GM19035 (cell line): ENCODE measurements around the gene ZYG11A.
"Not testable (repeated sequence)": the region's sequence is repeated elsewhere in the genome, so short reads cannot be mapped to it uniquely, and the experiment has no call there.

Experiments used
- ATAC-seq: cut with Tn5 transposase; IDR thresholded peaks from one replicate; pipeline ENCODE4 v1.9.1; 2021; ENCODE audit not compliant: unreplicated experiment

ZYG11A gene

DNA sequence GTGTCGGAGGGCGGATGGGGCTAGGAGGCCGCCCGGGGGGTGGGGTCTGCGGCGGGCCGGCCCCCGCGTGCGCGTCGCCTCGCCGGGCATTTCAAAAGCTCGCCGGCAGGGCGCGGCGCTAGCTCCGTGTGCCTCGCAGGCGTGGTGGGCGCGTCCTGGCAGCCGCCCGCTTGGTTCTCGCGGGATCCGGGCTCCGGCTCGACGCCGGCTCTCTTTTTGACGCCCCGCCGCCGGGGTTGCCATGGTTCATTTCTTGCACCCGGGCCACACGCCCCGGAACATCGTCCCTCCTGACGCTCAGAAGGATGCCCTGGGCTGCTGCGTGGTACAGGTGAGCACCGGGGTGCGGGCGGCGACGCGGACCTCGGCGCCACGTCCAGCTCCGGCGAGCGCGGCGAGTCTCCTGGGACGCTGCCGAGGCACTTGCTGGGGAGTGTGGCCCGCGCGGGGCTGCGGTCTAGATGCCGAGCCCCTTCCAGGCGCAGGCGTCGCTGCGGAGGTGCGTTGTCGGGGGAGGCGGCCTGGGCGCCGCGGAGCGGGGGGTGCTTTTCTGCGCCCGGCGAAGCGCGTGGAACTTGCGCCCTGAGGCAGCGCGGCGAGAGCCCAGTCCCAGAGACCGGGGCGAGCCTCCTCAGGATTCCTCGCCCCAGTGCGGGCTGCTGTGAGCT lies at the start of gene ZYG11A:
ZYG11A (plus strand) TSS at position 118 of the 668 bp plus-strand sequence; CDS start at position 242, 124 bp downstream.
- ATAC-seq, result peak; percentile 88

DNA sequence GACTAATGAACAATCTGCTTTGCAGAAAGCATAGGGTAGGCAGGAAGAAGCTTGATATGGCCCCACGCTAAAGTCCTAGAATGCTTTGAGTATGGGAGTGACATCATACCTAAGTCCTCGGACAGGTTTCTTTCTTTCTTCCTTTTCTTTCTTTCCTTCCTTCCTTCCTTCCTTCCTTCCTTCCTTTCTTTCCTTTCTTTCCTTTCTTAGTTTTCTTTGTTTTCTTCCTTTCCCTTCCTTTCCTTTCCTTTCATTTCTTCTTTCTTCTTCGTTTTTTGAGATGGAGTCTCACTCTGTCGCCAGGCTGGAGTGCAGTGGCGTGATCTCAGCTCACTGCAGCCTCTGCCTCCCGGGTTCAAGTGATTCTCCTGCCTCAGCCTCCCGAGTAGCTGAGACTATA lies 48.8 kb upstream of the ZYG11A start:
- ATAC-seq, result not testable (repeated sequence)

DNA sequence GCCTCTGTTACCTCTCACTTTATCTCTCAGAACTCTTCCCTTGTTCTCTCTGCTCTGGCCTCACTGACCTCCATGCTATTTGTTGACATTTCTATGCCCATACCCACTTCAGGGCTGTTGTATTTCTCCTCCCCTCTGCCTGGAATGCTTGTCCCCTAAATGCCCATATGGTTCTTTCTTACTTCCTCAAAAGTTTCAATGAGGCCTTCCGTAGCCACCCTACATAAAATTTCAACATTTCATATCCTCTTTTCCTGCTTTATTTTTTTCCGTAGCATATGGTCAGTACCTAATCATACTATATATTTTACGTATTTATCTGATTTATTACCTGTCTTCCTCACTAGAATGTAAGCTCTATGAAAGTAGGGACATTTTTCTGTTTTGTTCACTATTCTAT lies 47.1 kb upstream of the ZYG11A start:
- ATAC-seq, result no peak

- ATAC-seq, result no peak
These were observed 44.2 kb upstream of the ZYG11A start for GRCh38 chr1:52798331-52798730.

DNA sequence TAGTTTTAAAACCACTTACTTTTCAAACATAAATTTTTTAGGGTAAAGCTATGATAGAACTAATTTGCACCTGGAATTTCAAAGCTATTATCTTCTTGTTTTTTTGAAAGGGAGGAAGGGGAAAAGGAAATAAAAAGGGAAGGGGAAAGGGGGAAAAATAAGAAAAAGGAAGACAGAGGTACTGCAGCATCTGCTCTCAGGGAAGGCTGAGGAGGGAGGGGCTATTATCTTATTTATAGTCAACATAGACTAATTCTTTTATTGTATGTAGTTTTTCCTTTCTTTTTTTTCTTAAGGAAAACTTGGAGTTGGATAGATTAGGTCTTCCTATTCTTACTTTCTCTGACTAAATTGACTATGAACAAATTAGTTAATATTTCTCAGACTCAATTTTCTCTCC lies 41.5 kb upstream of the ZYG11A start:
- no peak for ATAC-seq

DNA sequence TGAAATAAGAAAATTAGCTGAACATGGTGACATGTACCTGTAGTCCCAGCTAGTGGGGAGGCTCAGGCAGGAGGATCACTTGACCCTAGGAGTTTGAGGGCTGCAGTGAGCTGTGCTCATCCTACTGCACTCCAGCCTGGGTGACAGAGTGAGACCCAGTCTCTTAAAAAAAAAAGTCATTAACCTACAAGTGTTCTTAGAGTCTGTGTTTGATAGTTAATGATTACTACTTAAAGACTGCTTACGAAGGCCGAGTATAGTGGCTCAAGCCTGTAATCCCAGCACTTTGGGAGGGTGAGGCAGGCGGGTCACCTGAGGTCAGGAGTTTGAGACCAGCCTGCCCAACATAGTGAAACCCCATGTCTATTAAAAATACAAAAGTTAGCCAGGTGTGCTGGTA lies 38.5 kb upstream of the ZYG11A start:
- ATAC-seq, result not testable (repeated sequence)

DNA sequence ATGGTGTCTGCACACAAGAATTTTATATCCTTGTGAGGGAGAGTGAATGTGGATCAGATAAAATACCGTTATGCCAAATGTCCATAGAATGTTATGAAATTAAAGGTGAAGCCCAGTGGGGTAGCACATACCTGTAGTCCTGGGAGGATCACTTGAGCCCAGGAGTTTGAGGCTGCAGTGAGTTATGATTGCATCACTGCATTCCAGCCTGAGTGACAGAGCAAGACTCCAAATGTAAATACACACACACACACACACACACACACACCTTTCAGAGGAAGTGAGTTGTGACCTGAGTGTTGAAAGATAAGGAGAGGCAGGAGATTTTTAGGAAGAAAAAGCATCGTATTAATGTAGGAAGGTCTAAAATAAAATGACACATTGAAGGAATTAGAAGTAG lies 28.1 kb upstream of the ZYG11A start:
- no peak for ATAC-seq

GRCh38 chr1:52820830-52821229 lies 21.7 kb upstream of the ZYG11A start:
- not testable (repeated sequence) for ATAC-seq

GRCh38 chr1:52825868-52826267 lies 16.7 kb upstream of the ZYG11A start:
- no peak for ATAC-seq

GRCh38 chr1:52834798-52835197 lies 7.8 kb upstream of the ZYG11A start:
- ATAC-seq, result no peak

DNA sequence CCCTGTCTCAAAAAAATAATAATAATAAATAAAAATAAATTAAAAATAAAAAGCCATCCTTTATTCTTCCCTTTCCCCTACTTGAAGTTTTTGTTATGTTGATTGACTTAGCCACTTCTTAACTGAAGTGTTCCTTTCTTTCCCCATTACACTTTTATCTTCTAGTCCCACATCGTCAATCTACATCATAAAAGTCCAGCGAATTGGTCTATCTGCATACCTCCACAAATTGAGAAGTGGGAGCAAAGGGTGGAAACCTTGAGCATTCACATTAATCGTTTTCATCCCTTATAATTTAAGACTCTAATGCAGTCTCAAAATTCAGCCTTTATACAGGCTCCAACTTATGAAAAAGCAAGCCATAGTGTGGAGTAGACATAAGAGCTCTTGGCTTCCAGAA lies 6.5 kb upstream of the ZYG11A start:
- ATAC-seq, result no peak

- ATAC-seq, result not testable (repeated sequence)
These were observed 3.4 kb upstream of the ZYG11A start for GRCh38 chr1:52839175-52839574.

- ATAC-seq, result not testable (repeated sequence)
These were observed 2.6 kb downstream of the ZYG11A start for GRCh38 chr1:52845119-52845518.

GRCh38 chr1:52848423-52848822 lies 5.9 kb downstream of the ZYG11A start:
- ATAC-seq, result no peak

DNA sequence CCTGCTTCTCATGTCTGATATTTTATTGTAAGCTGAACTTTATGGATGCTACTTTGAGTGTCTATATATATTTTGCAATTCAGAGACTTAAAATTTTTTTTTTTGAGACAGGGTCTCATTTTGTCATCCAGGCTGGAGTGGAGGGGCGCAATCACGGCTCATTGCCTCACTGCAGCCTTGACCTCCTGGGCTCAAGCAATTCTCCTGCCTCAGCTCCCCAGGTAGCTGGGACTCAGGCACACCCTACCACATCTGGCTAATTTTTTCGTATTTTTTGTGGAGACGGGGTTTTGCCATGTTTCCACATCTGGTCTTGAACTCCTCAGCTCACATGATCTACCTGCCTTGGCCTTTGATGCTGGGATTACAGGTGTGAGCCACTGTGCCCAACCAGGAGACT lies 8.4 kb downstream of the ZYG11A start:
- ATAC-seq, result no peak

GRCh38 chr1:52852854-52853253 lies 10.3 kb downstream of the ZYG11A start:
- no peak for ATAC-seq

GRCh38 chr1:52855584-52855983 lies 13.0 kb downstream of the ZYG11A start:
- no peak for ATAC-seq

DNA sequence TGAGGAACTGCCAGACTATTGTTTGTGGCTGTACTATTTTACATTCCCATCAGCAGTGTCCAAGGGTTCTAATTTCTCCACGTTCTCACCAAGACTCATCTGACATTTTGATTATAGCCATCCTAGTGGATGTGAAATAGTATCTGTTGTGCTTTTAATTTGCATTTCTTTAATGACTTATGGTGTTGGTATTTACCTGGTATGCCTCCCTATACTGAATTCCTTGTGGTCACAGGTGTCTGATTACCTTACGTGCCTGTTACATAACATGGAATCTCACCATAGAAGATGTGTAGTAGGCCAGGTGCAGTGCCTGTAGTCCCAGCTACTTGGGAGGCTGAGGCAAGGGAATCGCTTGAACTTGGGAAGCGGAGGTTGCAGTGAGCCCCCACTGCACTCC lies 13.5 kb downstream of the ZYG11A start:
- ATAC-seq, result no peak

DNA sequence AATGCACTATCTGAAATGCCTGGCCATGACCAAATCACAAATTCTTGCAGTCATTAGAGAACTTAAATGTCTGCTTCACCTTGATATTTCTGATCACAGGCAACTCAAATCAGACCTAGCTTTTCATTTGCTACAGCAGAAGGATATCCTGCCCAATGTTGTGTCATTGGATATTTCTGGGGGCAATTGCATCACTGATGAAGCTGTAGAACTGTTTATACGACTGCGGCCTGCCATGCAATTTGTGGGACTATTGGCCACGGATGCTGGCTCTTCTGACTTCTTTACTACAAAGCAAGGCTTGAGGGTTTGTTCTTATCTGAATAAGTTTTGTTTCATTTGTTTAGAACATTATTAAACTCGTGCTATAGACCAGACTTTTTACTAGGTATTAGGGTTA lies 14.9 kb downstream of the ZYG11A start:
- no peak for ATAC-seq

- ATAC-seq, result no peak
These were observed 20.3 kb downstream of the ZYG11A start for GRCh38 chr1:52862666-52863458.

DNA sequence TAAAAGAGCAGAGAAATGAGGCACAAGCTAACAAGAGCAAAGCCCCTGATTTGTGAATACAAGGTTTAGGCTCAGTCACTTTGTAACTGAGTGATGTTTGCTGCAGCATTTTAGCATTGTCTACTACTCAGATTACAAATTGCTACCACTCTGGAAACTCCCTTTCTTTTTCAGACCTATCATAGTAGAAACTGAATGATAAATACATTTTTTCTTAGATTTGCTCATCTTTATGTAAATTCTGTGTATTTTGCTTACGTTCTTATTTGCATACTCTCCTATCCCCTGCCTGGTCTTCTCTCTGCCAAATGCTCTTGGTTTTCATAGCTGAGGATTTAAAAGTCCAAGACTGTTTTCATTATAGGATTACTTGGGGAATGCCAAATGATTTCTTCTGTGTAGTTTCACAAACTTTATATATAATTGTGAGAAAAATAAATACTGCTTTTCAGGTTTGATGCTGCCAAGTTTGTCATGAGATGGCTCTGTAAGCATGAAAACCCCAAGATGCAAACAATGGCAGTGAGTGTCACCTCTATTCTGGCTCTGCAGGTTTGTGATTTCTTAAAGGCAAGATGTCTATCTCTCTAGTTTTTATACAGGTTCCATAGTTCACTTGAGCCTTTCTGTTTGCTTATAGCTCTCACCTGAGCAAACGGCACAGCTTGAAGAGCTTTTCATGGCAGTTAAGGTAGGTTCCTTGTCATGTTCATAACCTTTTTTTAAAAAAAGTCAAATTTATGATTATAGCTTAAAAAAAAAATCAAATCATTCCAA lies 24.7 kb downstream of the ZYG11A start:
- peak; percentile 94 for ATAC-seq

DNA sequence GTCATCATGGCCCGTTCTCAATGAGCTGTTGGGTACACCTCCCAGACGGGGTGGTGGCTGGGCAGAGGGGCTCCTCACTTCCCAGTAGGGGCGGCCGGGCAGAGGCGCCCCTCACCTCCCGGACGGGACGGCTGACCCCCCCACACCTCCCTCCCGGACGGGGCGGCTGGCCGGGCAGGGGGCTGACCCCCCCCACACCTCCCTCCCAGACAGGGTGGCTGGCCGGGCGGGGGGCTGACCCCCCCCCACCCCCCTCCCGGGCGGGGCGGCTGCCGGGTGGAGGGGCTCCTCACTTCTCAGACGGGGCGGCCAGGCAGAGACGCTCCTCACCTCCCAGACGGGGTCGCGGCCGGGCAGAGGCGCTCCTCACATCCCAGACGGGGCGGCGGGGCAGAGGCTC lies 27.2 kb downstream of the ZYG11A start:
- not testable (repeated sequence) for ATAC-seq
